HG03139 (cell line): ENCODE data around the gene GNL1.
"Not testable (repeated sequence)": the region's sequence is repeated elsewhere in the genome, so short reads cannot be mapped to it uniquely, and the experiment has no call there.

Source experiments
- ATAC-seq: cut with Tn5 transposase; IDR thresholded peaks from one replicate; pipeline ENCODE4 v1.9.1; 2021; ENCODE audit not compliant: unreplicated experiment

GNL1 gene

GRCh38 chr6:30500421-30501355 is 55.6 kb downstream of the GNL1 start:
- no peak for ATAC-seq

- not testable (repeated sequence) for ATAC-seq
Measured at GRCh38 chr6:30498705-30499104, 57.6 kb downstream of the GNL1 start.

GRCh38 chr6:30497714-30498113 is 58.6 kb downstream of the GNL1 start:
- no peak for ATAC-seq

- ATAC-seq: not testable (repeated sequence)
Measured at GRCh38 chr6:30497261-30497599, 59.1 kb downstream of the GNL1 start.

DNA sequence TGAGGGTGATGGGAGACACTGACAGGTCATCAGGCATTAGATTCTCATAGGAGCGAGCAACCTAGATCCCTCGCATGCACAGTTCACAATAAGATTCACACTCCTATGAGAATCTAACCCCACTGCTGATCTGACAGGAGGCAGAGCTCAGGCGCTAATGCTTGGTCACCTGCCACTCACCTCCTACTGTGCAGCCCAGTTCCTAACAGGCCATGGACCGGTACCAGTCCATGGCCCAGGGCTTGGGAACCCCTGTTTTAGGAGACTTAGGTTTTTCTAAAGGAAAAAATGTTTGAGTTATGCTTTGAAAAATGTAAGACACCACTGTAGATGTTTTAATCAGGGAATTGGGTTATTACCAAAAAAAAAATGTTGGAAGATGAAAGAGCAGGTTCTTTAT is 60.3 kb downstream of the GNL1 start:
- ATAC-seq: no peak

- not testable (repeated sequence) for ATAC-seq
Measured at GRCh38 chr6:30495060-30495459, 61.2 kb downstream of the GNL1 start.

DNA sequence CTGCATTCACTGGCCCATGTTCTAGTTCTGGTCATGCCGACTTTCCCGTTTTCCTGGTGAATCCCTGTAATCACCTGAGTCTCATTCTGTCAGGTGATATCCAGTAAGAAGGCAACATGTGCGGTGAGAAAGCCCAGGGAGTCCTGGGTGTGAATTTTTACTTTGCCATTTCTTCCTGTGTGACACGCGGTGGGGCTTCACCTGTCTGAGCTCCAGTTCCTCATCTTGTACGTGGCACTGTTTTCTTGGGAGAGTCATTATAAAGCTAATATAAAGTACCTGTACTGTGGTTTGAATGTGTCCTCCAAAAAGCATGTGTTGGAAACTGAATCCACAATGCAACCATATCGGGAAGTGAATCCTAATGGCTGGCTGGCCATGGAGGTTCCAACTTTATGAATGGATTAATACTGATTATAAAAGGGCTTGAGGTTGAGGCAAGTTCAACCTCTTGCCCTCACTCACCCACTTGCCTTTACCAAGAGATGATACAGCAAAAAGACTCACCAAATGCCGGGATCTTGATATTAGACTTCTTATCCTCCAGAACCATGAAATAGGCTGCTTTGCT is 61.9 kb downstream of the GNL1 start:
- no peak for ATAC-seq

DNA sequence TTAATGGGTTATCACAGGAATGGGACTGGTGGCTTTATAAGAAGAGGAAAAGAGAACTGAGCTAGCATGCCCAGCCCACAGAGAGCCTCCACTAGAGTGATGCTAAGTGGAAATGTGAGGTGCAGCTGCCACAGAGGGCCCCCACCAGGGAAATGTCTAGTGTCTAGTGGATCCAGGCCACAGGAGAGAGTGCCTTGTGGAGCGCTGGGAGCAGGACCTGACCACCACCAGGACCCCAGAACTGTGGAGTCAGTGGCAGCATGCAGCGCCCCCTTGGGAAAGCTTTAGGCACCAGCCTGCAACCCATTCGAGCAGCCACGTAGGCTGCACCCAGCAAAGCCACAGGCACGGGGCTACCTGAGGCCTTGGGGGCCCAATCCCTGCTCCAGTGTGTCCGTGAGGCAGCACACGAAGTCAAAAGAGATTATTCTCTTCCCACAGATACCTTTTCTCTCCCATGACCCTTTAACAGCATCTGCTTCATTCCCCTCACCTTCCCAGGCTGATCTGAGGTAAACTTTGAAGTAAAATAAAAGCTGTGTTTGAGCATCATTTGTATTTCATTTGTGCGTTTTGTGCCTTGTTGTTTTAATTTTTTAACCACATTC is 62.5 kb downstream of the GNL1 start:
- no peak for ATAC-seq

DNA sequence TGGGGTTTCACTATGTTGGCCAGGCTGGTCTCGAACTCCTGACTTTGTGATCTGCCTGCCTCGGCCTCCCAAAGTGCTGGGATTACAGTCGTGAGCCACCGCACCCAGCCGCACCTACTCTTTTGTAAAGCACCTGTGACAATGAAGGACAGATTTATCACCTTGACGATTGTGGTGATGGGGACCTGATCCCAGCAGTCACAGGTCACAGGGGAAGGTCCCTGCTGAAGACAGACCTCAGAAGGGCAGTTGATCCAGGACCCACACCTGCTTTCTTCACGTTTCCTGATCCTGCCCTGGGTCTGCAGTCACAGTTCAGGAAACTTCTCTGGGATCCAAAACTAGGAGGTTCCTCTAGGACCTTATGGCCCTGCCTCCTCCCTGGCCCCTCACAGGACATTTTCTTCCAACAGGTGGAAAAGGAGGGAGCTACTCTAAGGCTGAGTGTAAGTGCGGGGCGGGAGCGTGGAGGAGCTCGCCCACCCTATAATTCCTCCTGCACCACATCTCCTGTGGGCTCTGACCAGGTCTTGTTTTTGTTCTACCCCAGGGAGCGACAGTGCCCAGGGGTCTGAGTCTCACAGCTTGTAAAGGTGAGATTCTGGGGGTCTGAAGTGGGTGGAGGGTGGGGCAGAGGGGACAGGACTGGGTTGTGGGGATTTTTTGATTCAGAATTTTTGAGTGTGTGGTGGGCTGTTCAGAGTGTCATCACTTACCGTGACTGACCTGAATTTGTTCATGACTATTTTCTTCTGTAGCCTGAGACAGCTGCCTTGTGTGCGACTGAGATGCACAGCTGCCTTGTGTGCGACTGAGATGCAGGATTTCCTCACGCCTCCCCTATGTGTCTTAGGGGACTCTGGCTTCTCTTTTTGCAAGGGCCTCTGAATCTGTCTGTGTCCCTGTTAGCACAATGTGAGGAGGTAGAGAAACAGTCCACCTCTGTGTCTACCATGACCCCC is 64.0 kb downstream of the GNL1 start:
- ATAC-seq: no peak
